HEK293 (cell line): Measurements from ENCODE around the gene PTS.

ENCODE experiments used
- CTCF ChIA-PET: fragments of 350-600 bp; formaldehyde crosslinking; extraction: SDS; loops from one replicate; lab custom pipeline; 2021; ENCODE audit warnings: antibody characterized with exemption; lab: Yijun Ruan, JAX
- POLR2A ChIA-PET: fragments of 300-600 bp; formaldehyde crosslinking; extraction: SDS; loops from one replicate; lab custom pipeline; 2020; ENCODE audit warnings: antibody characterized with exemption, inconsistent platforms; lab: Yijun Ruan, JAX
- H3K27ac ChIP-seq: fragments of 200-500 bp; sonication (Bioruptor generic); 2 replicates; pipeline ENCODE4 v1.5.1; 2014; ENCODE audit warnings: low read depth, low read length, control low read depth, inconsistent platforms; ENCODE audit errors: extremely low read depth
- H3K36me3 ChIP-seq, 2 experiments: fragments of 200-500 bp in 1 of 2; sonication (Bioruptor generic) in 1 of 2; 1 replicate in 1 of 2; 2 replicates in 1 of 2; pipeline ENCODE4 v1.5.1; 2014 to 2017; ENCODE audit warnings: inconsistent platforms in 2 of 2, low read length in 2 of 2; ENCODE audit not compliant: control insufficient read depth in 2 of 2, insufficient read depth in 1 of 2
- H3K4me1 ChIP-seq: fragments of 200-500 bp; sonication (Bioruptor generic); 2 replicates; pipeline ENCODE4 v1.5.1; 2014; ENCODE audit warnings: mild to moderate bottlenecking, low read length, inconsistent platforms; ENCODE audit not compliant: control insufficient read depth, insufficient read depth
- H3K4me3 ChIP-seq: 2 replicates; pipeline ENCODE4 v1.5.1; 2011; ENCODE audit warnings: low read depth, mild to moderate bottlenecking, control low read depth, low read length, moderate library complexity
- H3K9me3 ChIP-seq: fragments of 200-500 bp; sonication (Bioruptor generic); 2 replicates; pipeline ENCODE4 v1.5.1; 2014; ENCODE audit warnings: low read depth, low read length, inconsistent platforms; ENCODE audit not compliant: control insufficient read depth, insufficient read depth
- BCL11B ChIP-seq: fragments of 450-650 bp; formaldehyde crosslinking; IDR thresholded peaks from 2 replicates; pipeline ENCODE4 v1.5.1; 2016; ENCODE audit warnings: low read depth, missing biosample characterization, missing genetic modification characterization
- KLF8 ChIP-seq: fragments of 450-650 bp; formaldehyde crosslinking; IDR thresholded peaks from 2 replicates; pipeline ENCODE4 v1.5.1; 2016; ENCODE audit warnings: missing biosample characterization, missing genetic modification characterization
- SALL2 ChIP-seq: fragments of 450-650 bp; formaldehyde crosslinking; IDR thresholded peaks from 2 replicates; pipeline ENCODE4 v1.5.0; 2017; ENCODE audit warnings: missing biosample characterization, mild to moderate bottlenecking, missing genetic modification characterization, borderline replicate concordance
- ZBTB20 ChIP-seq: fragments of 450-650 bp; formaldehyde crosslinking; IDR thresholded peaks from 2 replicates; pipeline ENCODE4 v1.5.1; 2016; ENCODE audit warnings: missing biosample characterization, missing genetic modification characterization
- ZBTB7A ChIP-seq: fragments of 450-650 bp; formaldehyde crosslinking; IDR thresholded peaks from 2 replicates; pipeline ENCODE4 v1.5.1; 2016; ENCODE audit warnings: low read depth, missing biosample characterization, missing genetic modification characterization
- ZNF140 ChIP-seq: fragments of 450-650 bp; formaldehyde crosslinking; IDR thresholded peaks from 2 replicates; pipeline ENCODE4 v1.5.1; 2016; ENCODE audit warnings: missing biosample characterization, missing genetic modification characterization
- ZNF146 ChIP-seq: fragments of 450-650 bp; formaldehyde crosslinking; IDR thresholded peaks from 2 replicates; pipeline ENCODE4 v1.5.1; 2016; ENCODE audit warnings: missing biosample characterization, missing genetic modification characterization
- ZNF169 ChIP-seq: fragments of 450-650 bp; formaldehyde crosslinking; IDR thresholded peaks from 2 replicates; pipeline ENCODE4 v1.5.1; 2016; ENCODE audit warnings: missing biosample characterization, missing genetic modification characterization
- ZNF549 ChIP-seq: fragments of 450-650 bp; IDR thresholded peaks from 2 replicates; pipeline ENCODE4 v1.5.1; 2018; ENCODE audit warnings: missing biosample characterization, missing genetic modification characterization, mild to moderate bottlenecking, inconsistent platforms, moderate library complexity
- ZNF596 ChIP-seq: fragments of 450-650 bp; IDR thresholded peaks from 2 replicates; pipeline ENCODE4 v1.5.0; 2018; ENCODE audit warnings: missing biosample characterization, mild to moderate bottlenecking, missing genetic modification characterization, moderate library complexity
- ZNF701 ChIP-seq: fragments of 450-650 bp; formaldehyde crosslinking; IDR thresholded peaks from 2 replicates; pipeline ENCODE4 v1.5.1; 2016; ENCODE audit warnings: missing biosample characterization, missing genetic modification characterization
- TF ChIP-seq, protein P1 (sequence below): fragments of 450-650 bp; formaldehyde crosslinking; IDR thresholded peaks from 2 replicates; pipeline ENCODE4 v1.5.1; 2016; ENCODE audit warnings: missing biosample characterization, missing genetic modification characterization
- TF ChIP-seq, protein P2 (sequence below): fragments of 450-650 bp; formaldehyde crosslinking; IDR thresholded peaks from 2 replicates; pipeline ENCODE4; 2016; ENCODE audit warnings: missing biosample characterization, missing genetic modification characterization
- TF ChIP-seq, protein P3 (sequence below): fragments of 450-650 bp; formaldehyde crosslinking; conservative IDR thresholded peaks from 2 replicates; pipeline ENCODE4 v1.5.1; 2016; ENCODE audit warnings: low read depth, missing biosample characterization, missing genetic modification characterization

The PTS gene

DNA sequence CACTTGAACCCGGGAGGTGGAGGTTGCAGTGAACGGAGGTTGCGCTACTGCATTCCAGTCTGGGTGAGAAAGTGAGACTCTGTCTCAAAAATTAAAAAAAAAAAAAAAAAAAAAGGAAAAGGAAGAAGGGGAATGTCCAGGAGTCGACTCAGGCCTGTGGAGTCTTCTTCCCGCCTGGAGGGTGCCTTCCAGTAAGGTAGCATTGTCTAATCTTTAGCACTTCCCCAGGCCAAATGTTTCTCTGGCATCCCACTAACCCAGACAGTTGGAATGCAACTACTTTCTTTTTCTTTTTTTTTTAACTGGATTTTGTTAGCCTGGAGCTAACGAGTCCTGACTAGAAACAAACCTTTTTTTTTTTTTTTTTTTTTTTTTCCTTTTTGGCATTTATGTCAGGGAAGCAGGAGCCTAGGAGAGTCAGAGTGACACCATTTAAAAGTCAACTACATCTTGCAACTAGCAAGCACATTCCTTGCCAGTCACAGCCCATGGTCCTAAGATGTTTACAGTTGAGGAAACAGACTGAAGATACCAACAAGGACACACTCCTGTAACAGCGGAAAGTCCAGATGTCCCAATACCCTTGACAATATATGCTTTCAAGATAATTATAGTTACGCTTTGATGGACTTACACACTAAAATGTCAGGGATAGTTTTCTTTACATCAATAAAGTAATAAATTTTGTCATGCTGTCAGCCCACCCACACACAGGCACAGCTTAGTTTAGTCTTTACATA is 23.8 kb downstream of the PTS start:
- H3K36me3 ChIP-seq, result no peaks in the 10 kb centered on the region
- POLR2A ChIA-PET, result no interaction called here
- CTCF ChIA-PET, result interaction anchor here (0.6 to 0.7 kb wide), 2 partner anchors 9 to 146 kb away, joined by 3 read pairs; no protein-coding TSS in a partner anchor
- no peaks in the 10 kb centered on the region for H3K4me1 ChIP-seq
- TF ChIP-seq, protein P1, sequence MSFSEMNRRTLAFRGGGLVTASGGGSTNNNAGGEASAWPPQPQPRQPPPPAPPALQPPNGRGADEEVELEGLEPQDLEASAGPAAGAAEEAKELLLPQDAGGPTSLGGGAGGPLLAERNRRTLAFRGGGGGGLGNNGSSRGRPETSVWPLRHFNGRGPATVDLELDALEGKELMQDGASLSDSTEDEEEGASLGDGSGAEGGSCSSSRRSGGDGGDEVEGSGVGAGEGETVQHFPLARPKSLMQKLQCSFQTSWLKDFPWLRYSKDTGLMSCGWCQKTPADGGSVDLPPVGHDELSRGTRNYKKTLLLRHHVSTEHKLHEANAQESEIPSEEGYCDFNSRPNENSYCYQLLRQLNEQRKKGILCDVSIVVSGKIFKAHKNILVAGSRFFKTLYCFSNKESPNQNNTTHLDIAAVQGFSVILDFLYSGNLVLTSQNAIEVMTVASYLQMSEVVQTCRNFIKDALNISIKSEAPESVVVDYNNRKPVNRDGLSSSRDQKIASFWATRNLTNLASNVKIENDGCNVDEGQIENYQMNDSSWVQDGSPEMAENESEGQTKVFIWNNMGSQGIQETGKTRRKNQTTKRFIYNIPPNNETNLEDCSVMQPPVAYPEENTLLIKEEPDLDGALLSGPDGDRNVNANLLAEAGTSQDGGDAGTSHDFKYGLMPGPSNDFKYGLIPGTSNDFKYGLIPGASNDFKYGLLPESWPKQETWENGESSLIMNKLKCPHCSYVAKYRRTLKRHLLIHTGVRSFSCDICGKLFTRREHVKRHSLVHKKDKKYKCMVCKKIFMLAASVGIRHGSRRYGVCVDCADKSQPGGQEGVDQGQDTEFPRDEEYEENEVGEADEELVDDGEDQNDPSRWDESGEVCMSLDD (tag by site-specific recombination), result no peak
- no peak for TF ChIP-seq BCL11B (tag by site-specific recombination)
- no peak for TF ChIP-seq ZBTB7A (tag by site-specific recombination)
- no peak for TF ChIP-seq ZNF146 (tag by site-specific recombination)
- TF ChIP-seq ZNF140 (tag by site-specific recombination), result no peak
- no peak for TF ChIP-seq ZNF169 (tag by site-specific recombination)
- H3K9me3 ChIP-seq, result no peaks in the 10 kb centered on the region
- no peak overlapping the region for H3K4me3 ChIP-seq
- H3K27ac ChIP-seq, result no peak overlapping the region

DNA sequence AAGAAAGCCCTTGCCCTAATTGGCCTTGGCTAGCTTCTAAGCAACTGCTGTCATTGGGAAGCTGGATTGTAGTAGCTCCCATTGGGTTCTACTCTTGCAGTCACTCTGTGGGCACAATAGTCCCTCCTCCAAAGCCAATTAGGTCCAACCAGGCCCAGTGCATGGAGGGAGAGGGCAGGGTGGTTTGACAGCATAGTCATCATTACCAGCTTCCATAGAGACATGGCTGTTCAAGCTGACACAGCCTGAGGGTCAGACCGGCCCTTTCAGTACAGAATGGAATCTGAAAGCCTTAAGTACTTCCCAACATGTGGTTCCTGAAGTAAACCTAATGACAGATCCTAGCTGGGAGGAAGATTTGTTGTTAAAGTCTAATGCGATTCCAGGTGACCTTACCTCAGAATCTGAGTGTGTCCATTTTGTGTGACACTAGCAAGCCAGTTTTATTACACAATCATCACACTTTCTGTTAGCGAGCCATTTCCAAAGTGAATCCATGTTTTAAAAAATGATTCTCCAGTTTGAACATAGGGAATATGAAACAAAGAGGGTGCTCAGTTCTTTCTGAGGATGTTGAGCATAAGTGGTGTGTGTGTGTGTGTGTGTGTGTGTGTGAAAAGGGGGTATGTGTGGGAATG is 27.5 kb downstream of the PTS start:
- H3K4me3 ChIP-seq, result no peak overlapping the region
- H3K4me1 ChIP-seq, result no peaks in the 10 kb centered on the region
- no peaks in the 10 kb centered on the region for H3K36me3 ChIP-seq
- H3K27ac ChIP-seq, result no peak overlapping the region
- no peaks in the 10 kb centered on the region for H3K9me3 ChIP-seq
- no peak for TF ChIP-seq ZNF596 (tag by site-specific recombination)
- TF ChIP-seq ZNF701 (tag by site-specific recombination), result no peak
- TF ChIP-seq, protein P2, sequence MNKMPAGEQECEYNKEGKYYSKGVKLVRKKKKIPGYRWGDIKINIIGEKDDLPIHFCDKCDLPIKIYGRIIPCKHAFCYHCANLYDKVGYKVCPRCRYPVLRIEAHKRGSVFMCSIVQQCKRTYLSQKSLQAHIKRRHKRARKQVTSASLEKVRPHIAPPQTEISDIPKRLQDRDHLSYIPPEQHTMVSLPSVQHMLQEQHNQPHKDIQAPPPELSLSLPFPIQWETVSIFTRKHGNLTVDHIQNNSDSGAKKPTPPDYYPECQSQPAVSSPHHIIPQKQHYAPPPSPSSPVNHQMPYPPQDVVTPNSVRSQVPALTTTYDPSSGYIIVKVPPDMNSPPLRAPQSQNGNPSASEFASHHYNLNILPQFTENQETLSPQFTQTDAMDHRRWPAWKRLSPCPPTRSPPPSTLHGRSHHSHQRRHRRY (tag by site-specific recombination), result no peak
- no peak for TF ChIP-seq ZNF549 (tag by site-specific recombination)
- no peak for TF ChIP-seq SALL2
- no peak for TF ChIP-seq ZBTB20
- TF ChIP-seq, protein P3, sequence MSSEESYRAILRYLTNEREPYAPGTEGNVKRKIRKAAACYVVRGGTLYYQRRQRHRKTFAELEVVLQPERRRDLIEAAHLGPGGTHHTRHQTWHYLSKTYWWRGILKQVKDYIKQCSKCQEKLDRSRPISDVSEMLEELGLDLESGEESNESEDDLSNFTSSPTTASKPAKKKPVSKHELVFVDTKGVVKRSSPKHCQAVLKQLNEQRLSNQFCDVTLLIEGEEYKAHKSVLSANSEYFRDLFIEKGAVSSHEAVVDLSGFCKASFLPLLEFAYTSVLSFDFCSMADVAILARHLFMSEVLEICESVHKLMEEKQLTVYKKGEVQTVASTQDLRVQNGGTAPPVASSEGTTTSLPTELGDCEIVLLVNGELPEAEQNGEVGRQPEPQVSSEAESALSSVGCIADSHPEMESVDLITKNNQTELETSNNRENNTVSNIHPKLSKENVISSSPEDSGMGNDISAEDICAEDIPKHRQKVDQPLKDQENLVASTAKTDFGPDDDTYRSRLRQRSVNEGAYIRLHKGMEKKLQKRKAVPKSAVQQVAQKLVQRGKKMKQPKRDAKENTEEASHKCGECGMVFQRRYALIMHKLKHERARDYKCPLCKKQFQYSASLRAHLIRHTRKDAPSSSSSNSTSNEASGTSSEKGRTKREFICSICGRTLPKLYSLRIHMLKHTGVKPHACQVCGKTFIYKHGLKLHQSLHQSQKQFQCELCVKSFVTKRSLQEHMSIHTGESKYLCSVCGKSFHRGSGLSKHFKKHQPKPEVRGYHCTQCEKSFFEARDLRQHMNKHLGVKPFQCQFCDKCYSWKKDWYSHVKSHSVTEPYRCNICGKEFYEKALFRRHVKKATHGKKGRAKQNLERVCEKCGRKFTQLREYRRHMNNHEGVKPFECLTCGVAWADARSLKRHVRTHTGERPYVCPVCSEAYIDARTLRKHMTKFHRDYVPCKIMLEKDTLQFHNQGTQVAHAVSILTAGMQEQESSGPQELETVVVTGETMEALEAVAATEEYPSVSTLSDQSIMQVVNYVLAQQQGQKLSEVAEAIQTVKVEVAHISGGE (tag by site-specific recombination), result no peak
- no peak for TF ChIP-seq KLF8
- POLR2A ChIA-PET, result no interaction called here
- CTCF ChIA-PET, result interaction anchor here (0.6 to 1.4 kb wide), 2 partner anchors 26 to 28 kb away, joined by 4 to 5 read pairs; no protein-coding TSS in a partner anchor
